K562 (cell line): ENCODE measurements around the gene CHAC1. TPM values are rescaled to one million over a fixed set of nuclear protein-coding genes. Genes with fewer than 3 reads are reported as not detected.
A peak's percentile ranks its signal among the peaks of the same experiment; 100 is the strongest.

Source experiments
- CHD7 ChIP-seq: fragments of 200-600 bp; sonication (generic); IDR thresholded peaks from one replicate; pipeline ENCODE4 v1.6.1; 2012; ENCODE audit warnings: mild to moderate bottlenecking, low read depth, low read length, inconsistent platforms
- CXXC5 ChIP-seq: fragments of 250-450 bp; sonication (Bioruptor Pico); IDR thresholded peaks from 2 replicates; pipeline ENCODE4 v1.8.0; 2022; ENCODE audit warnings: inconsistent platforms, mild to moderate bottlenecking, moderate library complexity
- E4F1 ChIP-seq: fragments of 250-450 bp; sonication (Bioruptor Pico); IDR thresholded peaks from 2 replicates; pipeline ENCODE4 v1.5.0; 2021; ENCODE audit warnings: mild to moderate bottlenecking, borderline replicate concordance
- NEUROD1 ChIP-seq: fragments of 150-350 bp; IDR thresholded peaks from 2 replicates; pipeline ENCODE4 v1.6.1; 2014; ENCODE audit warnings: borderline replicate concordance, low read length, low read depth; ENCODE audit not compliant: partially characterized antibody
- NFYB ChIP-seq: IDR thresholded peaks from 2 replicates; pipeline ENCODE4 v1.6.1; 2011; ENCODE audit warnings: mild to moderate bottlenecking, moderate library complexity; ENCODE audit not compliant: insufficient read length; ENCODE audit errors: extremely low read depth
- PCBP1 ChIP-seq: fragments of 200-400 bp; formaldehyde crosslinking; IDR thresholded peaks from 2 replicates; pipeline ENCODE4 v1.6.1; 2018; ENCODE audit warnings: mild to moderate bottlenecking, low read depth, low read length; ENCODE audit not compliant: poor library complexity, severe bottlenecking
- STAT5A ChIP-seq: IDR thresholded peaks from 2 replicates; pipeline ENCODE4 v1.6.1; 2012; ENCODE audit warnings: low read length, inconsistent platforms, borderline replicate concordance
- STAT5B ChIP-seq: fragments of 250-450 bp; sonication (Bioruptor Pico); IDR thresholded peaks from 2 replicates; pipeline ENCODE4 v1.8.0; 2021; ENCODE audit warnings: mild to moderate bottlenecking, inconsistent platforms
- THAP7 ChIP-seq: fragments of 250-450 bp; sonication (Bioruptor Pico); IDR thresholded peaks from 2 replicates; pipeline ENCODE4 v1.5.0; 2021
- YBX1 ChIP-seq: fragments of 450-650 bp; IDR thresholded peaks from 2 replicates; pipeline ENCODE4 v1.7.1; 2016; ENCODE audit warnings: mild to moderate bottlenecking
- polyA plus RNA-seq, 8 experiments: library from polyadenylated mRNA; depleted of rRNA in 4 of 8; stranded (reverse) in 5 of 8; unstranded in 3 of 8; fragments of >200 nt; fragmentation: Nextera tagmentation in 2 of 8; fragmentation: Illumina TruSeq in 1 of 8; extraction: Ambion mirVana in 2 of 8; extraction: Trizol in 1 of 8; gene quantifications; 2 replicates each; pipeline versions ENCODE4 v1.2.1 to v1.2.3, GENCODE V29; 2011 to 2014; ENCODE audit warnings: inconsistent platforms in 1 of 8, missing spikeins in 1 of 8
- total RNA-seq, 7 experiments: library from RNA; depleted of rRNA in 6 of 7; stranded (reverse); fragments of >200 nt in 6 of 7; fragmentation: Illumina TruSeq in 2 of 7; extraction: Trizol in 2 of 7; gene quantifications; 2 replicates each; pipeline versions ENCODE4 v1.2.1 to v1.2.3, GENCODE V29; 2011 to 2021; ENCODE audit warnings: low replicate concordance in 1 of 7

CHAC1 gene
- total and polyA plus RNA-seq, 9 of the 15 experiments (the other 6 are each of a cell fraction or from before 2014, with no cell fraction given): 0.47 to 39.0 (median 7.5) TPM

- TF ChIP-seq PCBP1 (peak; percentile 23), THAP7 (CRISPR knock-in tag) (peak; percentile 56; the same call in 1 of the 2 replicates), CHD7 (no peak), E4F1 (CRISPR knock-in tag) (no peak; the same call in 1 of the 2 replicates), NFYB (no peak), NEUROD1 (no peak), STAT5A (no peak), CXXC5 (peak; percentile 90), YBX1 (no peak), STAT5B (CRISPR knock-in tag) (no peak)
Measured at GRCh38 chr15:40941528-40942336, 11.5 kb upstream of the CHAC1 start (continued).
